NCI-H446 treated with DMSO at 0.1 percent for 48 hours (cell line): Measurements from ENCODE around the gene PPP4R1.
"Not testable (repeated sequence)": the region's sequence is repeated elsewhere in the genome, so short reads cannot be mapped to it uniquely, and the experiment has no call there.

Experiments used
- DNase-seq: peaks from one replicate; lab custom pipeline; 2025; lab: John Stamatoyannopoulos, UW

PPP4R1 gene

DNA sequence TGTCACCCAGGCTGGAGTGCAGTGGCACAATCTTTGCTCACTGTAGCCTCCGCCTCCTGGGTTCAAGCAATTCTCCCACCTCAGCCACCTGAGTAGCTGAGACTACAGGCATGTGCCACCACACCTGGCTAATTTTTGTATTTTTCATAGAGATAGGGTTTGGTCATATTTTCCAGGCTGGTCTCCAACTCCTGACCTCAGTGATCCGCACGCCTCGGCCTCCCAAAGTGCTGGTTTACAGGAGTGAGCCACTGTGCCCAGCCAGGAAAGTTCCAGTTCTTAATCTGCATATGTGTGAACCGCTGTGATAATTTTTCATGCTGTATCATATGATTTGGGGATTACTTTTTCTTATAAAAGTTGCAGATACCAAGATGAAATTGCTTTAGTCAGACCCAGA is 14.6 kb upstream of the PPP4R1 start:
- DNase-seq: no peak

GRCh38 chr18:9627642-9628041 is 13.3 kb upstream of the PPP4R1 start:
- DNase-seq: no peak

- DNase-seq: no peak
These were observed 5.6 kb upstream of the PPP4R1 start for GRCh38 chr18:9619990-9620389.

GRCh38 chr18:9619545-9619944 is 5.2 kb upstream of the PPP4R1 start:
- DNase-seq: no peak

- no peak for DNase-seq
These were observed 4.7 kb upstream of the PPP4R1 start for GRCh38 chr18:9619056-9619455.

- DNase-seq: no peak
These were observed 2.7 kb upstream of the PPP4R1 start for GRCh38 chr18:9617006-9617542.

- no peak for DNase-seq
These were observed 1.7 kb upstream of the PPP4R1 start for GRCh38 chr18:9616049-9616448.

- no peak for DNase-seq
These were observed 980 bp upstream of the PPP4R1 start for GRCh38 chr18:9615280-9615797.

DNA sequence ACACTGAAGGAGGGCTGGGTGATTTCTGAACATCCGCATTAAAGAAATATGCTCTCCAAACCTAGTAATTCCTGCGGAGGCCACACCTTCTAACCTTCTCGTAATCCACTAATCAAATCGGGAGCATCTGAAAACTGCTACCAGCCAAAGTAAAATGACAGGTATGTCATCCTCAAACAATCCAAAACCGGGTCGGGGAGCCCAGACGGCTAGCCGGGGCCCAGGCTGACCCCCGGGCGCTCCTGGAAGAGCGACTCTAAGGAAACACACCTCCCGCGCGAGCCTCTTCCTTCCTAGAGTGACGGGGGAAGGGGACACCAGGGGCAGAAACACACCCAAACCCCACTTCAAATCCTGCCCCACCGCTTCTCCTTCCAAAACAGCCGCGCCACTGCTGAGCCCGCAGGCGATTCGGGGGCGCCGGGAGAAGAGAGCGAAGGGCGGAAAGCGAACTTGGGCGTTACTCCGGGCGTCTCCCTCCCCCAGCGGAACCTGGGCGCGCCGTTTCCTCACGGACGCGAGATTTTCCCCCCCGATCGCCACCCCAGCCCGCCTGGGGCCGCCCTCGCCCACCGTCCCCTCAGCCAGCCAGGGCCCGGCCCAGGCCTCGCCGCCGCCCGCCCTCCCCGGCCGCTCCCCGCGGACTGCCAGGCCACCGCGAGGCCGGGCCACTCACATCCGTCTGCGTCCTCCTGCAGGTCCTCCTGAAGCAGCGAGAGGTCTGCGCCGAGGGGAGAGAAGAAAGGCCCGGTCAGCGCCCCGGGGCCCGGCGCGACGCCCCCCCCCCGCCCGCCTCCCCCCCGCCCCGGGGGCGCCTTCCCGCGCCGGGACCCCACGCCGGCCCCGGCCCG is 584 bp downstream of the PPP4R1 start:
- DNase-seq: no peak

GRCh38 chr18:9612977-9613376 is 1.4 kb downstream of the PPP4R1 start:
- DNase-seq: no peak

GRCh38 chr18:9612215-9612830 is 2.0 kb downstream of the PPP4R1 start:
- peak; percentile 19 for DNase-seq

- no peak for DNase-seq
These were observed 5.2 kb downstream of the PPP4R1 start for GRCh38 chr18:9609190-9609589.

DNA sequence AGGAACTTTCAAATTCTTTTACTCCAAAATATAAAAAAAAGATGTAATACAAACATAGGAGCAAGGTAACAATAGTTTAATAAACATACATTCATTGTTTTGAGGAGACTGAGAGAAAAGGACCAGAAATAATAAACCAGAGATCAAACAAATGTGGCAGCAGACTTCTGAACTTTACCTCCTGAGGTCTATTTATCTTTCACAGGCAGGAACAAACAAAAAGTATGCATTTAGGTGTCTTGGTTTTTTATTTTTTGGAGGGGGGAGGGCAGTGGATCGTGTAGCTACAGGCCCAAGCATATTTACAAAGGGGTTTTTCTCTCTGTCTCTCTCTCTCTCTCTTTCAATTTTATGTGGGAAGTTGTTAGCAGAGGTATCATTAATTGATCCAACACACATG is 5.6 kb downstream of the PPP4R1 start:
- DNase-seq: no peak

- no peak for DNase-seq
These were observed 6.1 kb downstream of the PPP4R1 start for GRCh38 chr18:9608298-9608697.

DNA sequence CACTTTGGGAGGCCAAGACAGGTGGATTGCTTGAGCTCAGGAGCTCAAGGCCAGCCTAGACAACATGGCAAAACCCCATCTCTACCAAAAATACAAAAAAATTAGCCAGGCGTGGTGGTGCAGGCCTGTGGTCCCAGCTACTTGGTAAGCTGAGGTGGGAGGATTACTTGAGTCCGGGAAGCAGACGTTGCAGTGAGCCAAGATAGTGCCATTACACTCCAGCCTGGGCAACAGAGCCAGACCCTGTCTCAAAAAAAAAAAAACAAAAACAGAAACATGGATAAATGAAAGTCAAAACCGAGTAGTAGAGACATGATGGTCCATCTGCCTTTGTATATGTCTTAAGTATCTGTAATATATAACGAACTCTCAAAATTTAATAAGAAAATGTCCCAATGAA is 7.2 kb downstream of the PPP4R1 start:
- DNase-seq: not testable (repeated sequence)

DNA sequence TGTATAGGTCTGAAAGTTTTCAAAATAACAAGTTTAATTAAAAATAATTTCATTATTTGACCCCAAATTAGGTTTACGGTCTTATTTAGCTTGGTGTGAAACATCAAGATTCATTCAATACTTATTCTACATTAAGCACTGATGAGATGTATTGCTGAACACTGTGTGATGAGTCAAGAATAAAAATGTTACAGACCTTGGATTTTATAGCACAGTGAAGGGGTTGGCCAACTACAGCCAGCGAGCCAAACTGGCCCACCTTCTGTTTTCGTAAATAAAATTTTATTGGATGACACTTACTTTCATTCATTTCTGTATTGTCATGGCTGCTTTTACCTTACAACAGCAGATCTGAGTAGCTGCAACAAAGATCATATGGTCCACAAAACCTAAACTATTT is 8.3 kb downstream of the PPP4R1 start:
- no peak for DNase-seq

- DNase-seq: no peak
These were observed 10.0 kb downstream of the PPP4R1 start for GRCh38 chr18:9604348-9604747.

DNA sequence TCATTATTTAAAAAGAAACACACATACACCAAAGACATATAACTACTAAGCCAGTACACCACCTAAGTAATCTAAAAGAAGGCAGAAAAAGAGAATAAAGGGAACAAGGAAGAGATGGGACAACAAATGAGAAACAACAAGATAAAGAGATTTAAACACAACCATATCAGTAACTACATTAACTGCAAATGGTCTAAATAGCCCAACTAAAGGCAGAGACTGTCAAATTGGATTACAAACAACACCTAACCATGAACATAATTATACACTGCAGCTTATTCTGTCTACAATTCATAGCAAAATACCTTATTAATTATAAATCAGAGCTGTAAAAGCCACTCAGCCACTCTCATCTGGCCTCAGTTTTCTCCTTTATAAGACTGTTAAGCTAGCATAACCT is 15.0 kb downstream of the PPP4R1 start:
- no peak for DNase-seq

DNA sequence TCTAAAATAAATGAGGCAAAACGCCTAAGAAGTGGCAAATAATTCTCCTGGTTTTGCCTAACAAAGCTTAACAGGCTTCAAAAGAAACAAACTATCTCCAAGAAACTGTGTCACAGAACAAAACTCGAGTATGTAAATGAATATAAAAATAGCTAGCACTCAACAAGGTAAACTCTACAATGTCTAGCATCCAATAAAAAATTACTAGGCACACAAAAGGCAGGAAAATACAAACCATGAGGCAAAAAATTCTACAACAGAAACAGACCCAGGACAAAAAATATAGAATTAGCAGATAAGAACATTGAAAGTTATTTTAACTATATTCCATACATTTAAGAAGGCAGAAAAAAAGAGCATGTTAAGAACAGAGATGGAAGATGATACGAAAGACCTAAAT is 16.8 kb downstream of the PPP4R1 start:
- no peak for DNase-seq

DNA sequence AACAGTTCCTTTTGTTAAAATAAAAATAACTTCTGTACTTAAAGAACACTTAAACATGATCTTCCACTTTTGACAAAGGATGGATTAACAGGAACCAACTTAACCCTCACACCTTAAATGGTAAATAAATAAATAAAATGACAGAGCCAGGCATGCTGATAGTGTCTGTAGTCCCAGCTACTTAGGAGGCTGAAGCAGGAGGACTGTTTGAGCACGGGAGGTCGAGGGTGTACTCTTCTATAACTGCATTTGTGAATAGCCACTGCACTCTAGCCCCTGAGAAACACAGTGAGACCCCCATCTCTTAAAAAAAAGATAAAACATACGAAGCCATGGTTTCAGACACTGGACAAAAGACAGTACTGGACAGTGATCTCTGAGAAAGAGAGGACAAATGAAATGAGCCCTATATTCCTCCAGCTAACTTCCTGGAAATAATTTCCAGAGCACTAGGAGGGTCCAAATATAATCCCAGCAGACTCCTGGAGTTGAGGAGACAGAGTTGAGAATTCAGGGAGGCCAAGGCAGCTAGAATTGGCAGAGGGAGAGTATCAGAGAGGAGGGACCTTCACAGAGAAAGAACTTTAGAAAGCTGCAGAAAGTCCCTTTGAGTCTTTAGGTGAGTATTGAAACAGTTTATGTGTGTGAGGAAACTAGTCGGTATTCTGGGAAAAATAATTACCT is 17.4 kb downstream of the PPP4R1 start:
- DNase-seq: no peak

- no peak for DNase-seq
These were observed 18.1 kb downstream of the PPP4R1 start for GRCh38 chr18:9596226-9596625.

DNA sequence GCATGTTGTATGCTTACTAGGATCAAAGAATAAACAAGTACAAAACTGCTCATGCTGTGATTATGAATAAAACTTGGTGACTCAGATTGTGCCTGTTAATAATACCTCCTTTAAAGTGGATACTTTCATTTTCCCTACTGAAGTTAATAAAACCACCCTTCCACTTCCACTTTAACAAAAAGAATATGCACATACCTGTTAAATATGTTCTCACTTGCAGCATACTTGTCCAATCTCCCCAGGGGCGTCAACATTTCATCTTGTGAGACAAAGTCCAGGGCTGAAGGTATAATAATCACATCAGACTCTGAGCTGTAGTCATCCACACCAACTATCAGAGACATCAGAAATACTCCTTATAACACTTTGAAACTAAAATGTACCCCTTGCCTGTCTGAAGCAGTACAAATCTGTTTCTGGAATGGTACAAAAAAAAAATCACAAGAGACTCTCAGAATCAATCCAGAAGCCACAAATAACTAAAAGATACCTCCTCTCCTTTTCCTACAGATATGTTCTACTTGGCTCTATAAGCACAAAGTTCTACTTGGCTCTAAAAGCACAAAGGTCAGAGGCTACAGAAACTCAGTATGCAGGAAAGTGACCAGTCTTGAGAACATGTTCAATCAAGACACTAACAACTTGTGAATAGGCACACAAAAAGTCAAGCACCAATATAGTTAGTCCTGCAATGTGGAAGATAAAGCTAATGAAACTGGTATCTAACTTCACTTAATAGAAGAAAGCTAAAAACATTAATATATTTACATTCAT is 19.3 kb downstream of the PPP4R1 start:
- no peak for DNase-seq
